Activated naive CD4-positive, alpha-beta T cell treated with anti-CD3 and anti-CD28 coated beads for 36 hours (primary cell): ENCODE data around the gene SLC44A1. TPM values are rescaled to one million over a fixed set of nuclear protein-coding genes. Genes with fewer than 3 reads are reported as not detected.
A peak's percentile ranks its signal among the peaks of the same experiment; 100 is the strongest.

Experiments used
- CTCF ChIA-PET: fragments of 350-600 bp; sonication (Branson Sonifier 250); formaldehyde crosslinking; loops from one replicate; lab custom pipeline; 2021; ENCODE audit warnings: antibody characterized with exemption; lab: Charles Lee
- DNase-seq: peaks from one replicate; pipeline ENCODE4 v3.0.0-alpha.2; 2020
- H3K27ac Mint-ChIP-seq: one replicate; pipeline ENCODE4 v1.8.0; 2021; ENCODE audit warnings: mild to moderate bottlenecking, mixed read lengths
- H3K27me3 Mint-ChIP-seq: one replicate; pipeline ENCODE4 v1.8.0; 2021; ENCODE audit warnings: low read depth, mixed read lengths
- H3K36me3 Mint-ChIP-seq: one replicate; pipeline ENCODE4 v1.8.0; 2021; ENCODE audit warnings: low read depth, mixed read lengths
- H3K4me1 Mint-ChIP-seq: one replicate; pipeline ENCODE4 v1.8.0; 2021; ENCODE audit warnings: low read depth, mixed read lengths
- H3K4me3 Mint-ChIP-seq: one replicate; pipeline ENCODE4 v1.8.0; 2021; ENCODE audit warnings: mild to moderate bottlenecking, moderate library complexity, mixed read lengths
- H3K9me3 Mint-ChIP-seq: one replicate; pipeline ENCODE4 v1.8.0; 2021; ENCODE audit warnings: mixed read lengths
- intact Hi-C: fragments of 100-400 bp; cut with micrococcal nuclease; formaldehyde crosslinking; loops from one replicate; pipeline ENCODE4 v1.15.1; 2023
- total RNA-seq, 2 experiments: library from RNA; stranded (reverse); gene quantifications; one replicate each; pipeline ENCODE4 v1.2.3, GENCODE V29; 2021

The SLC44A1 gene
- total RNA-seq, 2 experiments from 2014 or later = 17.6 to 18.6 TPM

DNA sequence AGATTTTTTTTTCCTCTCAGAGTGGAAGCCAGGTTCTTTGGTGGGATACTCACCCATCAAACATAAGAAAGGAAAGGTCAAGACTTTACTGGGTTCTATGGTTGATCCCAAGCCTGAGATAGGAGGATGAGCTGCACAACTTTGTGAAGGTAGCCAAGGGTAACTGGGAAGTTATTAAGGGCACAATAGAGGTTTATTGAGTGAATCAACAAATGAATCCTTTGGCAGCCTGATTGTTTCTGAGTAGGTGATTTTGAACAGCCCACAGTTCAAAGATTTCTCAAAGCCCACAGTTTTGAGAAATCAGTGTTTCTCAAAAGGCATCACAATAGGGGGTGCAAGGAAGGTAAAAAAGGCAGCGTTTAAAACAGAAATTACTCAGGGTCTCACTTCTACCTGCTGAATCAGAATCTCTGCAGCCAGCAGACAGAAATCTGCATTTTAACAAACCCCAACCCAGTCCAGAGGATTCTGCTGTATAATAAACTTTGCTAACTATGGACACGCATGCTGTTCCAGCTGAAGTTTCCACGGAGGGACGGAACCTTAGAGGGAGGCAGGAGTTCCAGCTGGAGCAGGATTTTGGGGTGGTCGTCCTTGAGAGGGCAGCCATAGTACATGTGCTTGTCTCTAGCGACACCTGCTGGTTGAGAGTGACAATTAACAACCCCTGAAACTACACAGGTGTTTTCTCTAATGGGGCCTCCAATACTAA lies 170.7 kb downstream of the SLC44A1 start:
- H3K4me1 Mint-ChIP-seq = peaks cover 2% of the 10 kb centered on the region
- peaks cover 2% of the 10 kb centered on the region for H3K36me3 Mint-ChIP-seq
- peaks cover 27% of the 10 kb centered on the region for H3K27me3 Mint-ChIP-seq
- DNase-seq = peak; percentile 72
- peaks cover 8% of the 10 kb centered on the region for H3K9me3 Mint-ChIP-seq
- intact Hi-C loops = loop anchor here (1.0 to 2.0 kb wide), 8 partner anchors 30 to 668 kb away; partner anchors contain the start of genes NIPSNAP3A and SLC44A1
- H3K4me3 Mint-ChIP-seq = no peak overlapping the region
- H3K27ac Mint-ChIP-seq = no peak overlapping the region
- CTCF ChIA-PET = interaction anchor here (0.6 to 2.2 kb wide), 20 partner anchors 8 to 602 kb away, joined by 3 to 14 read pairs (median 4); no protein-coding TSS in a partner anchor

DNA sequence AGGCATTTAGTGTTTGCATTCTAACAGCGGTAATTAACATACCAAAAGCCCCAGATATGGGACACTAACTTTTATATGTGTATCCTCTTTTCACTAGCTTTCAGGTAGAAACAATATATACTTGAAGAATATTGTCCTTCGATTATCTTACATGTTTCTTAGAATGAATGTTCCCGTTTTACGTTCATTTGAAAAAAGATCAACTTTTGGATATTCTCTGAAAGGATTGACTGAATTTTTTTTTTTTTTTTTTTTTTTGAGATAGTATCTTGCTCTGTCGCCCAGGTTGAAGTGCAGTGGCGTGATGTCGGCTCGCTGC lies 171.2 kb downstream of the SLC44A1 start:
- Mint-ChIP-seq H3K4me3 (no peak overlapping the region), H3K27ac (no peak overlapping the region), H3K4me1 (peaks cover 2% of the 10 kb centered on the region), H3K9me3 (peaks cover 6% of the 10 kb centered on the region), H3K27me3 (peaks cover 24% of the 10 kb centered on the region), H3K36me3 (no peaks in the 10 kb centered on the region)
- intact Hi-C loops = loop anchor here (1.0 to 2.0 kb wide), 8 partner anchors 31 to 668 kb away; partner anchors contain the start of genes NIPSNAP3A and SLC44A1
- CTCF ChIA-PET = interaction anchor here (0.6 to 2.1 kb wide), 20 partner anchors 9 to 603 kb away, joined by 3 to 14 read pairs (median 3); no protein-coding TSS in a partner anchor
- no peak for DNase-seq

DNA sequence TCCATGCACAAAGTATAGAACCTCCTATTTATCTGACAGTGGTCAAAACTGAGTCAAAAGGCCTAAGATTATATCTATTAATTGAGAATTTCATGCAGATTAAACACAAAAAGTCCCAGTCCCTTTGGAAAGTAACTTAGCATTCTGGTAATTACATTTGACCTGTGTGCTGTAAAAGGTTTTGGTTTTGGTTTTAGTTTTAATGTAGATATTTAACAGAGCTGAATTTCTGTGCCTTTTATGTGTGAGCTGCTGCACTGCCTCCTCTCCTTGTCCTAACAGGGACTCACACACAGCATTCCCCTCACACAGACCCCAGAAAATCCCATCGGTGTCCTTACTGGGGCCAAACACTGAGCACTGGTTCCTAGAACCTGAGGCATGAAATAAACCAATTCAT lies 172.4 kb downstream of the SLC44A1 start:
- Mint-ChIP-seq H3K27ac (no peak overlapping the region), H3K9me3 (no peaks in the 10 kb centered on the region), H3K4me3 (no peak overlapping the region), H3K27me3 (peaks cover 14% of the 10 kb centered on the region), H3K4me1 (peaks cover 2% of the 10 kb centered on the region), H3K36me3 (no peaks in the 10 kb centered on the region)
- CTCF ChIA-PET = interaction anchor here (1.0 to 1.7 kb wide), 2 partner anchors 14 to 256 kb away, joined by 5 to 6 read pairs; no protein-coding TSS in a partner anchor
- intact Hi-C loops = no loop called here
- no peak for DNase-seq

DNA sequence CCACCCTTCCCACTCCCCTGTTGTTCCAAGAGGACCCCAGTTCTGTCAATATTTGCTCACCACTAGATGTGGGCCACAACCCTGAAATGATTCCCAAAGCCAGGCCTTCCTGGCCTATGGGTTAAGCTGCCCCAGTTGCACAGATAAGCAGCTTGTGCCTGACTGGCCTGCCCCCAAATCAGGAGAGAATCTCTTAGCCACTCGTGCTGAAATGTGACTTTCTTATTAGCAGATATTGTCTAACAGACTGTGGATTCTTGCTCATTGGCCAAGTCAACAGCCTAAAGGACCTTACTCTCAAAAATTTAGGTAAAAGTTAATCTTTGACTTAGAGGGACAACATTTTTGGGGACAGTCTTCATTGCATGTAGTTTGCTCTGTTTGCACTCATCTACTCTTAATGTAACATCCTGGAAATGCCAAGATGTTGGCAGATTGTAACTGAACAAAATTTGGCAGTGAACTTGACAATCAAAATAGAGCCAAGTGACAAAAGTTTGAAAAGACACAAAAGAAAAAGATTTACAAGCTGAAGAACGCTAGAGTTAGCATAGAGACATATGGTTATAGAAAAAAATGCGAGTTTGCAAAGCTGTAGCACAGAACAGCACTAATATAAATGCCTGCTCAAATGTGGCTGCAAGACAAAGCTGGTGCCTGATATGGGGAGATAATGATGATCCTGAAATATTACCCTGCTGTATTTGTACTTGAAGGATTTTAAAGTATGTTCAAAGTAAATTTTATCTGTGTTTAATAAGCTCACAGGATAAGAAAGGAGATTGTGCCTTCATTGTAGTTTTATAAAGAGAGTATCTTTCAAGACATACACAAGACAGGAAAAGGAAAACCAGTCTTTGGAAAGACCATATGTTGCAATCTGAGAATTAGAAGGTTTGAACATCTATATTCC lies 174.4 kb downstream of the SLC44A1 start:
- H3K27ac Mint-ChIP-seq = no peak overlapping the region
- no peaks in the 10 kb centered on the region for H3K36me3 Mint-ChIP-seq
- peaks cover 6% of the 10 kb centered on the region for H3K27me3 Mint-ChIP-seq
- DNase-seq = no peak
- CTCF ChIA-PET = interaction anchor here (0.7 to 1.1 kb wide), 2 partner anchors 243 to 492 kb away, joined by 3 read pairs; no protein-coding TSS in a partner anchor
- H3K9me3 Mint-ChIP-seq = no peaks in the 10 kb centered on the region
- intact Hi-C loops = no loop called here
- H3K4me3 Mint-ChIP-seq = no peak overlapping the region
- H3K4me1 Mint-ChIP-seq = peaks cover 2% of the 10 kb centered on the region

DNA sequence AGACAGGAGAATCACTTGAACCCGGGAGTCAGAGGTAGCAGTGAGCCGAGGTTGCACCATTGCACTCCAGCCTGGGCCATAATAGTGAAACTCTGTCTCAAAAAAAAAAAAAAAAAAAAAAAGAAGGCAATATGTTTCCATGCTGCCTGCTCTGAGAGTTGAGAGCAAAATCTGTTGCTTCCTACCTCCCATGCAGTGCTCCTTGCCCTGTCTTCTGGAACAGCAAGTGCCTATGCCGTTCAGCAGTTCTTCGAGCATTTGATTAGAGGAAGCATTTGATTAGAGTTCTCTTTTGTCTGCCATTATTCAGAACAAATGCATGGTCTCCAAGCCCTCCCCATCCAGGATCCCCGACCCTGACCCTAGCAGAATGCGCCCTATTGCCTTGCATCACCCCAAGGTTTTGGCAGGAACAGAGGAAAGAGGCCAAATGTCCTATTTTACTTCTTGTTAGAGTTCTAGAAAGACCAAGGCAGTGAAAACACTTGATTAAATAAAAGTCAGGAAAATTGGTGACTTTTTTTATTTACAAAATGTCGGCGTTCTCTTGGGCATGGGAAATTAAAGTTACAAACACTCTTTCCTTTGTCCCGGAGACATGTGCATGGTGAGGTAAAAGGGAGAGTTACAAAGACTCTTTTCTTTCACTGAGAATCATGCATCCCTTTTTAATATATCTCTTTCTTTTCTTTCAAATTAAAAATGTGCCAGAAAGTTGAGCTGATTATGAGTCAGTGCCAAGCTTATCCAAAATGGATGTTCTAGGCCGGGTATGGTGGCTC lies 175.6 kb downstream of the SLC44A1 start:
- CTCF ChIA-PET = no interaction called here
- no peaks in the 10 kb centered on the region for H3K36me3 Mint-ChIP-seq
- intact Hi-C loops = no loop called here

DNA sequence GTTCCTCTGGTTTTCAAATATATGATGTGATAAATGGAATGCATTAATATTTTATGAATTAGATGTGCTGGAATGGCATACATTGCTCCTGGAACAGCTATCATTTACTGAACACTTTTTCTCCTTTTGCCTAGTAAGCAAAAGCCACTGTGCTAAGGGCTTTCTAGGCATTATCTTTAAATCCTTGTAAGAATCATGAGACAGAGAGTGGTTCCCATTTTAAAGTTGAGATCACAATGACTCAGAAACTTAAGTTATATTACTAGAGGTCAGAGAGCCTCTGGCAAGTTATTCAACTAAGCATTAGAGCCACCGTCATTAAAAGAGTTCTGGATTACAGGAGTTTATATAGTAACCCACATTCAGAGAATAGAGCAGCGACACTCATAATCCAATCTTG lies 176.7 kb downstream of the SLC44A1 start:
- H3K36me3 Mint-ChIP-seq = no peaks in the 10 kb centered on the region
- no peaks in the 10 kb centered on the region for H3K4me1 Mint-ChIP-seq
- intact Hi-C loops = no loop called here
- no peak for DNase-seq
- H3K27me3 Mint-ChIP-seq = no peaks in the 10 kb centered on the region
- CTCF ChIA-PET = no interaction called here
- H3K4me3 Mint-ChIP-seq = no peak overlapping the region
- H3K27ac Mint-ChIP-seq = no peak overlapping the region
- no peaks in the 10 kb centered on the region for H3K9me3 Mint-ChIP-seq

More for the DNA sequence above, 175.6 kb downstream of the SLC44A1 start:
- peaks cover 3% of the 10 kb centered on the region for H3K27me3 Mint-ChIP-seq
- H3K27ac Mint-ChIP-seq = no peak overlapping the region
- peaks cover 2% of the 10 kb centered on the region for H3K4me1 Mint-ChIP-seq
- no peak overlapping the region for H3K4me3 Mint-ChIP-seq
- DNase-seq = no peak
- no peaks in the 10 kb centered on the region for H3K9me3 Mint-ChIP-seq

DNA sequence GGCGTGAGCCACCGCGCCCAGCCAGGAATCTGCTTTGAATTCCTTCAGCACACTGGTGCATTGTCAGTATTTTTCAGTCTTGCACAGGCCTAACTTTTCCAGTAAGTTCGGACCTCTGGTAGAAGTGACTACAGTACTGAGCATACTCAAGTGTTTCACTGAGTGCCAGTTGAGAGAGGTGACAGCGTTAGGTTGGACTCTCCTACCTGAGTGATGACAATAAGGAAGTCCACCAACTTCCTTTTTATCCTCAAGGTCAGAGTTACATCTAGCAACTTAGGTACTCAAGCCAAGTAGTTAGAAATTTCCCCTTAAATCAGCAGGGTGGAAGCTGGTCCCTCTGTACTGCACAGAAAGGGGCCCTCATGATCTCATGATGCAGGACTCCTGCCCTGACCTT lies 177.4 kb downstream of the SLC44A1 start:
- no peak for DNase-seq
- H3K27ac Mint-ChIP-seq = no peak overlapping the region
- intact Hi-C loops = no loop called here
- CTCF ChIA-PET = no interaction called here
- no peak overlapping the region for H3K4me3 Mint-ChIP-seq
- no peaks in the 10 kb centered on the region for H3K36me3 Mint-ChIP-seq
- H3K27me3 Mint-ChIP-seq = no peaks in the 10 kb centered on the region
- no peaks in the 10 kb centered on the region for H3K9me3 Mint-ChIP-seq
- H3K4me1 Mint-ChIP-seq = no peaks in the 10 kb centered on the region

- H3K27ac Mint-ChIP-seq = no peak overlapping the region
- H3K4me3 Mint-ChIP-seq = no peak overlapping the region
- no peaks in the 10 kb centered on the region for H3K36me3 Mint-ChIP-seq
- no peak for DNase-seq
- no peaks in the 10 kb centered on the region for H3K4me1 Mint-ChIP-seq
- no peaks in the 10 kb centered on the region for H3K27me3 Mint-ChIP-seq
- no peaks in the 10 kb centered on the region for H3K9me3 Mint-ChIP-seq
- CTCF ChIA-PET = interaction anchor here (0.6 to 1.4 kb wide), 3 partner anchors 9 to 397 kb away, joined by 3 to 4 read pairs (median 3); no protein-coding TSS in a partner anchor
- intact Hi-C loops = loop anchor here (1.0 kb wide), 2 partner anchors 292 to 455 kb away; no protein-coding TSS in a partner anchor
Observed at GRCh38 chr9:105425816-105426433, 181.5 kb downstream of the SLC44A1 start.

DNA sequence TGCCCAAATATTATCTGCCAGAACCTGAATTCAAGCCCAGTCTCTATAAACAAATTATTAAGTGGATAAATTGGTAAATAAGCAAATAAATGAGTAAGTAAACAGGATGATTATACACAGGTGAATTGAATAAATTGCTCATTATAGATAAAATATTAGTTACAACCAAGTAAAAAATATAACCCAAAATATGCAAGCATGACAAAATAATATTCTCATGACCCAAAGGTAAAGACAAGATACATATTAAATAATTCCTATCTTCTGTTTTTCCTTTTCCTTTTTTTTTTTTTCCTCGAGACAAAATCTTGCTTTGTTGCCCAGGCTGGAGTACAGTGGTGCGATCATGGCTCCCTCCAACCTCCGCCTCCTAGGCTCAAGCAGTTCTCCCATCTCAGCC lies 182.2 kb downstream of the SLC44A1 start:
- no peak overlapping the region for H3K27ac Mint-ChIP-seq
- H3K4me3 Mint-ChIP-seq = no peak overlapping the region
- H3K36me3 Mint-ChIP-seq = no peaks in the 10 kb centered on the region
- no peaks in the 10 kb centered on the region for H3K27me3 Mint-ChIP-seq
- CTCF ChIA-PET = interaction anchor here (0.7 to 1.4 kb wide), 2 partner anchors 24 to 291 kb away, joined by 4 read pairs; no protein-coding TSS in a partner anchor
- no peaks in the 10 kb centered on the region for H3K4me1 Mint-ChIP-seq
- intact Hi-C loops = loop anchor here (1.0 kb wide), 2 partner anchors 292 to 455 kb away; no protein-coding TSS in a partner anchor
- H3K9me3 Mint-ChIP-seq = no peaks in the 10 kb centered on the region
- DNase-seq = no peak

DNA sequence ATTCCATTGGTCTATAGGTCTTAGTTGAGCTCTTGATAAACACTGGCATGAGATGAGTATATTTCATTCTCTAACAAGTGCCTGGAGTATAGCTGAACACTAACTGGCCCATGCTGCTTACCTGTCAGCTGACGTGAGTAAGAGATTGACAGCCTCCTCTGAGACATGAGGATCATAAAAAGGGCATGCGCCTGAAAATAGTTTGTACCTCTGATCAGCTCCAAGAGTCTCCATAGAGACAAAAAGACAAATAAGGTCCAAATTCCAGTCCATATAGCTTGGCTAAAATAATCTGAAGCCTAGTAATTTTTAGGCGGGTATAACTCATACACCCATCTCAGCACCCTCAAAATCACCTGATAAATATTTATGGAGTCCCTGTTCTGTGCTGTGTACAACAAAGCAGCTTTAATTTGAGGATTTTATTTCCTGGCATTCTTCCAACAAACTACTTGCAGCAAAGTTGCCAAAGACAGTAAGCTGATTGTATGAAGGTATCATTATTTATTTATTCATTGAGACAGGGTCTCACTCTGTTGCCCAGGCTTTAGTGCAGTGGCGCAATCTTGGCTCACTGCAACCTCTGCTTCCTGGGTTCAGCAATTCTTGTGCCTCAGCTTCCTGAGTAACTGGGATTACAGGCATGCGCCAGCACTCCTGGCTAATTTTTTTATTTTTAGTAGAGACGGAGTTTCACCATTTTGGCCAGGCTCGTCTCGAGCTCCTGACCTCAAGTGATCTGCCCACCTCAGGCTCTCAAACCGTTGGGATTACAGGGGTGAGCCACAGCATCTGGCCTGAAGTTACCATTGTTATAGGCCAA lies 187.2 kb downstream of the SLC44A1 start:
- H3K4me3 Mint-ChIP-seq = no peak overlapping the region
- H3K9me3 Mint-ChIP-seq = no peaks in the 10 kb centered on the region
- CTCF ChIA-PET = interaction anchor here (0.5 to 1.5 kb wide), 4 partner anchors 14 to 202 kb away, joined by 3 to 6 read pairs (median 4); no protein-coding TSS in a partner anchor
- no peaks in the 10 kb centered on the region for H3K36me3 Mint-ChIP-seq
- no peaks in the 10 kb centered on the region for H3K4me1 Mint-ChIP-seq
- no peaks in the 10 kb centered on the region for H3K27me3 Mint-ChIP-seq
- DNase-seq = no peak
- intact Hi-C loops = no loop called here
- no peak overlapping the region for H3K27ac Mint-ChIP-seq
